ENCODE measurements around the gene EPHB1. TPM values are rescaled to one million over a fixed set of nuclear protein-coding genes. Genes with fewer than 3 reads are reported as not detected.

The EPHB1 gene
- total RNA-seq, 1 donor from 2014 or later: 1.8 TPM

GRCh38 chr3:135304378-135304777 lies 509.3 kb downstream of the EPHB1 start:
- Mint-ChIP-seq H3K27ac (no peak overlapping the region), H3K27me3 (no peaks in the 10 kb centered on the region), H3K4me3 (ENCODE audit: low read depth) (no peak overlapping the region), H3K36me3 (ENCODE audit: insufficient read depth) (no peaks in the 10 kb centered on the region), H3K9me3 (ENCODE audit: low read depth) (peaks cover 5% of the 10 kb centered on the region), H3K4me1 (ENCODE audit: low read depth) (no peaks in the 10 kb centered on the region)
- DNase-seq (ENCODE audit: low spot score, unreplicated experiment): no peak
- no peak for TF ChIP-seq CTCF (IDR thresholded peaks at IDR 0.05; ENCODE audit: unreplicated experiment)

Other genes with a start within 250 kb of the EPHB1 start
- gene KY, start 144.2 kb upstream of the EPHB1 start, total RNA-seq: not detected in 2 replicates